ENCODE measurements around the gene HERC2.

DNA sequence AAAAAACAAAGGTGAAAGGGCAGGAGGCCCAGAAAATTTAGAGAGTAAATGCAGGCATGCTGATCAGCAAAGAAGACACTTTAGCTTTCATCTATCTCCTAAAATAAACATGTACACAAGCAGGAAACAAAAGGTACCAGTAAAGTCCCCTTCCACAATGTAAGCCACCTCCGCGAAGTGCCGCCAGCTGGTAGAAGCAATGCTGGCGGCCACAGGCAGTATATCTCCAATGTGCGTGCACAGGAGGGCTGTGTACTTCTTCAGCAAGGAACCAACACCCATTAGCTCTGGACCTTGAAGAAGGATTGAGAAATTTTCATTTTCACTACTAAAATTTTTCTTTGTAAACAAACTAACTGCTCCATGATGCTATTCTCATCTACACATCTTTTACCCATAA lies 75.4 kb downstream of the HERC2 start:
- no peak for TF ChIP-seq POLR2A (IDR thresholded peaks at IDR 0.05)
- TF ChIP-seq EP300 (IDR thresholded peaks at IDR 0.05) = no peak
- TF ChIP-seq, protein P1, sequence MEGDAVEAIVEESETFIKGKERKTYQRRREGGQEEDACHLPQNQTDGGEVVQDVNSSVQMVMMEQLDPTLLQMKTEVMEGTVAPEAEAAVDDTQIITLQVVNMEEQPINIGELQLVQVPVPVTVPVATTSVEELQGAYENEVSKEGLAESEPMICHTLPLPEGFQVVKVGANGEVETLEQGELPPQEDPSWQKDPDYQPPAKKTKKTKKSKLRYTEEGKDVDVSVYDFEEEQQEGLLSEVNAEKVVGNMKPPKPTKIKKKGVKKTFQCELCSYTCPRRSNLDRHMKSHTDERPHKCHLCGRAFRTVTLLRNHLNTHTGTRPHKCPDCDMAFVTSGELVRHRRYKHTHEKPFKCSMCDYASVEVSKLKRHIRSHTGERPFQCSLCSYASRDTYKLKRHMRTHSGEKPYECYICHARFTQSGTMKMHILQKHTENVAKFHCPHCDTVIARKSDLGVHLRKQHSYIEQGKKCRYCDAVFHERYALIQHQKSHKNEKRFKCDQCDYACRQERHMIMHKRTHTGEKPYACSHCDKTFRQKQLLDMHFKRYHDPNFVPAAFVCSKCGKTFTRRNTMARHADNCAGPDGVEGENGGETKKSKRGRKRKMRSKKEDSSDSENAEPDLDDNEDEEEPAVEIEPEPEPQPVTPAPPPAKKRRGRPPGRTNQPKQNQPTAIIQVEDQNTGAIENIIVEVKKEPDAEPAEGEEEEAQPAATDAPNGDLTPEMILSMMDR (IDR thresholded peaks at IDR 0.05) = no peak

Measured in tibial nerve (tissue), 4 donors.